Measurements from ENCODE around the gene GGT6. TPM values are rescaled to one million over a fixed set of nuclear protein-coding genes. Genes with fewer than 3 reads are reported as not detected.

Gene GGT6
- total RNA-seq, 6 experiments from 2014 or later, result not detected

DNA sequence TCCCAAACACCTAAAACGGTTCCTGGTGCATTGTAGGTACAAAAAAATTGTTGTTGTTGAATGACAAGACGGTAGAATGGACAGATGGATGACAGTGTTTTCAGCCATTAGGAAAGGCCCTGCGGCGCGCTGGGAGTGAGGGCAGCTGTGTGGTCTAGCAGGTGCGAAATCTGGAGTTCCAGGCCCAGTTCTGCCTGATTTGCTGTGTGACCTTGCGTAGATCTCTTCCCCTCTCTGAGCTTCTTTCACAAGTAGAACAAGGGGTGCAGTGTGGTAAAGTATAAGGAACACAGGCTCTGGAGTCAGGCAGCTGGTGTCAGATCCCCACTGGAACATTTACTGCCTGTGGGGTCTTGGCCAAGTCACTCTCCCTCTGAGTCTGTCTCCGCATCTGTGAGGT is 36.4 kb downstream of the GGT6 start:
- peaks cover 7% of the 10 kb centered on the region; the same call in 1 of the 2 replicates for H3K4me1 Mint-ChIP-seq (ENCODE audit: low read depth)

GRCh38 chr17:4522661-4523060 is 37.7 kb downstream of the GGT6 start:
- no peak overlapping the region for H3K27ac Mint-ChIP-seq
- TF ChIP-seq, protein P1, sequence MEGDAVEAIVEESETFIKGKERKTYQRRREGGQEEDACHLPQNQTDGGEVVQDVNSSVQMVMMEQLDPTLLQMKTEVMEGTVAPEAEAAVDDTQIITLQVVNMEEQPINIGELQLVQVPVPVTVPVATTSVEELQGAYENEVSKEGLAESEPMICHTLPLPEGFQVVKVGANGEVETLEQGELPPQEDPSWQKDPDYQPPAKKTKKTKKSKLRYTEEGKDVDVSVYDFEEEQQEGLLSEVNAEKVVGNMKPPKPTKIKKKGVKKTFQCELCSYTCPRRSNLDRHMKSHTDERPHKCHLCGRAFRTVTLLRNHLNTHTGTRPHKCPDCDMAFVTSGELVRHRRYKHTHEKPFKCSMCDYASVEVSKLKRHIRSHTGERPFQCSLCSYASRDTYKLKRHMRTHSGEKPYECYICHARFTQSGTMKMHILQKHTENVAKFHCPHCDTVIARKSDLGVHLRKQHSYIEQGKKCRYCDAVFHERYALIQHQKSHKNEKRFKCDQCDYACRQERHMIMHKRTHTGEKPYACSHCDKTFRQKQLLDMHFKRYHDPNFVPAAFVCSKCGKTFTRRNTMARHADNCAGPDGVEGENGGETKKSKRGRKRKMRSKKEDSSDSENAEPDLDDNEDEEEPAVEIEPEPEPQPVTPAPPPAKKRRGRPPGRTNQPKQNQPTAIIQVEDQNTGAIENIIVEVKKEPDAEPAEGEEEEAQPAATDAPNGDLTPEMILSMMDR (IDR thresholded peaks at IDR 0.05), result no peak
- H3K36me3 Mint-ChIP-seq (ENCODE audit: low read depth), result no peaks in the 10 kb centered on the region
- H3K9me3 Mint-ChIP-seq, result peaks cover 4% of the 10 kb centered on the region; the same call in 1 of the 2 replicates
- no peak for DNase-seq
- H3K4me1 Mint-ChIP-seq (ENCODE audit: low read depth), result peaks cover 7% of the 10 kb centered on the region; the same call in 1 of the 2 replicates
- no peak overlapping the region for H3K4me3 Mint-ChIP-seq
- peaks cover 34% of the 10 kb centered on the region for H3K27me3 Mint-ChIP-seq (ENCODE audit: insufficient read depth)

More for the DNA sequence above, 36.4 kb downstream of the GGT6 start:
- no peak overlapping the region for H3K27ac Mint-ChIP-seq
- peaks cover 29% of the 10 kb centered on the region for H3K27me3 Mint-ChIP-seq (ENCODE audit: insufficient read depth)
- no peak overlapping the region for H3K4me3 Mint-ChIP-seq
- DNase-seq, result no peak
- TF ChIP-seq, protein P1 (IDR thresholded peaks at IDR 0.05), result no peak
- no peaks in the 10 kb centered on the region for H3K9me3 Mint-ChIP-seq
- no peaks in the 10 kb centered on the region for H3K36me3 Mint-ChIP-seq (ENCODE audit: low read depth)

DNA sequence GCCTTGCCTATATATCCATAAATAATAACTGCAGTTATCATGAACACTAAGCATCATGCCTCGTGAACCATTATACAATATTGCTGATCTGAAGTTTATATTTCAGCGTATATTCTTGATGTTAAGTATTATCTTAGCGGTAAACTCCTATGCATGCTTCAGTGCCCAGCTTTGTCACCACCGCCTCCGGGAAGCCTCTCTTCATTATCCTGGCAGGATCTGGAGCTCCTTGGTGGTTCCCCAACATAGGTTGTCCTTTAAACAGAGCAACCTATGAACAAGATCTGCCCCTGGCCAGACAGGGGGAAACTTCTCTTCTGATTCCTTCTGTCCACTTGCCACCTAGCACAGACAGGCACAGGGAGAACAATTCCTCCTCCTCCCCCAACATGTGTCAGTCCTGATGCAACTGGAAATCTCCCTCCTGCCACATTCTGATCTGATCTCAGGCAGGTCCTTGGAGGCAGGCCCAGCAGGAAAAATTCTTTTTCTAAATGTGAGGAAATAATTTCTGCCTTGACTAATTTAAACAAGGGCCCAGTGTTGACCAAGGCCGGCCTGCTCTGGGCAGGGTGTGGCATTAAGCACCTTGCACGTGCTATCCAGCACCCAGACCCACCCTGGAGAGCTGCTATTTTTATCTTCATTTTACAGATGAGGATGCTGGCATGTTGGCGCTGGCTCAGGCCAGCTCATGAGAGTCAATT is 39.3 kb downstream of the GGT6 start:
- H3K9me3 Mint-ChIP-seq, result peaks cover 4% of the 10 kb centered on the region; the same call in 1 of the 2 replicates
- TF ChIP-seq, protein P1 (IDR thresholded peaks at IDR 0.05), result no peak
- no peak for DNase-seq
- peaks cover 33% of the 10 kb centered on the region for H3K27me3 Mint-ChIP-seq (ENCODE audit: insufficient read depth)
- no peak overlapping the region for H3K27ac Mint-ChIP-seq
- H3K4me1 Mint-ChIP-seq (ENCODE audit: low read depth), result peaks cover 7% of the 10 kb centered on the region; the same call in 1 of the 2 replicates
- no peak overlapping the region for H3K4me3 Mint-ChIP-seq
- no peaks in the 10 kb centered on the region for H3K36me3 Mint-ChIP-seq (ENCODE audit: low read depth)

DNA sequence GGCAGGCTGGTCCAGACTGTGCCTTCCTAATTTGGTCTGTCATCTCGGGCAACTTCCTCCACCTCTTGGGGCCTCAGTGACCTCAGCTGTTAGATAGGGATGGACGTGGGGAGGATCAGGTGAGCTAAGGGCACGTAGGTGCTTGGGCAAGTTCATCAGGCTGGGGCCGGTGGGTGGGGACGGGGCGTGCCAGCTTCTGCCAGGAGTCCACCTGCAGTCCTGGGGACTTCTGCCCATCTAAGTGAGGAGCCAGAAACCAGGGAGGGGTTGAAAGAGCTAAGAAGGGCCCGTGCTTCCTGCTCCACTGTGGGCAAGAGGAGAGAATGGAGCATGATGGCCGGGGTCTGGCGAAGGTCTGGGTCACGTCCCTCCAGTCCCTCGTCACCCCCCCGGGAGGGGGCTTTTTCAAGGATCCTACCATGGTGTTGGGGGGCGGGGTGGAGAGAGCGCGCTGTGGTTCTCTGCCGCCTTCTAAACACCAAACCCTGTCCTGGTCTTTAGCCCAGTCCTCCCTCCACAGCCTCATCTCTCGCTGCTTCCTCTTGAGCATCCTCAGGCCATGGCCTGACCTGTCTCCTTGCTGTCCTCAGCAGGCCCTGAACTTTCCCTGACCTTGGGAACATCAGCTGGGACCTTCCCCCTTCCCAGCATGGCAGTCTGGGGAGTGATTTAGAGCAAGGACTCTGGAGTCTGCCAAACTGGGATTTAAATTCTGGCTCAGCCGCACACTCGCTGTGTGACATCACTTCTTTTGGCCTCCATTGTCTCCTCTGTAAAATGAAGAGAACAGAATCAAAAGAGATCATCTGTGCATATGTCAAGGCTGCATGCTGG is 40.1 kb downstream of the GGT6 start:
- Mint-ChIP-seq H3K4me1 (ENCODE audit: low read depth) (peaks cover 7% of the 10 kb centered on the region; the same call in 1 of the 2 replicates), H3K27ac (no peak overlapping the region), H3K9me3 (peaks cover 4% of the 10 kb centered on the region; the same call in 1 of the 2 replicates), H3K36me3 (ENCODE audit: low read depth) (no peaks in the 10 kb centered on the region), H3K27me3 (ENCODE audit: insufficient read depth) (peaks cover 30% of the 10 kb centered on the region), H3K4me3 (no peak overlapping the region)
- TF ChIP-seq, protein P1 (IDR thresholded peaks at IDR 0.05), result no peak
- DNase-seq, result no peak

DNA sequence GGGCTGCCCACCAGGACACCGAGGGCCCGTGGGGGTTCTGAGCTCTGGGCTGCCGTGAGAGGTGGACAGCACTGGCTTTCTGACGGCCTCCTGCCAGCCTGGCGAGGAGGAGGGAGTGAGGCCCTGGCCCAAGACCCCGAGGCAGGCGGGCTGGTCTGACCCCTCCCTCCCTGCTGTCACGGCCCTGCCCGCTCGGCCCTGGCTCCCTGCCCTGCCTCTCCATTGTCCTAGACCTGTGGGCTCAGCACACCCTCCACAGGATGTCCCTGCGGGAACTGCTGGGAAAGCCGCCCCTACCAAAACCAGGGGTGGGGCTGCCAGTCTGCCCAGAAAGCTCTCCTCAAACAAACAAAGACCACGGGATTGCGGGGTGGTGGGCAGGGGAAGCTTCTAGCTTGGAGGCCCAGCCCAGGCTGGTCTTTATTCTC is 41.0 kb downstream of the GGT6 start:
- DNase-seq, result no peak
- Mint-ChIP-seq H3K9me3 (peaks cover 4% of the 10 kb centered on the region; the same call in 1 of the 2 replicates), H3K4me3 (no peak overlapping the region), H3K27me3 (ENCODE audit: insufficient read depth) (peaks cover 30% of the 10 kb centered on the region), H3K4me1 (ENCODE audit: low read depth) (peaks cover 7% of the 10 kb centered on the region; the same call in 1 of the 2 replicates), H3K27ac (no peak overlapping the region), H3K36me3 (ENCODE audit: low read depth) (no peaks in the 10 kb centered on the region)
- TF ChIP-seq, protein P1 (IDR thresholded peaks at IDR 0.05), result no peak
